ENCODE results near the gene PEX19.

The PEX19 gene

GRCh38 chr1:160282807-160283206 is 2.1 kb downstream of the PEX19 start:
- in situ Hi-C loops (cut with MboI; ENCODE audit: low sequenced_read_pairs): no loop called here

DNA sequence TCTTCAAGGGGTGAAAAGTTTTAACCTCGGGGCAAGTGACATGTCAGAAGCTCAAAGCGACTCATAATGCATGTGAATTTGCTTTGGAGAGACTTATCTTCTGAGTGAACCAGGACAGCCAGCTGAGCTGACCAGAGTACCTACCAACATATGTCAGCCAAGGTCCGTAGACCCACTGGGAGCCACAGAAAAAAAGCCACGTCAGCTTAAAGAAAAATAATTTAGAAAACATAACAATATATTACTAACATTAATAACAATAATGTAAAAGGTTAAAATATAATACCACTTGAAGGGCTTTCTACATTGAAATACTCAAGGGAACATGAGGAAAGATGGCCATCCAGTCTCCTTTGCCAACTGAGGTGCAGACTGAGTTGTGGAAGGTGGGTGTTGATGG is 6.9 kb downstream of the PEX19 start:
- in situ Hi-C loops (cut with MboI; ENCODE audit: low sequenced_read_pairs): no loop called here

- in situ Hi-C loops (cut with MboI; ENCODE audit: low sequenced_read_pairs): no loop called here
Observed at GRCh38 chr1:160277330-160277729, 7.6 kb downstream of the PEX19 start.

GRCh38 chr1:160271025-160271424 is 13.9 kb downstream of the PEX19 start:
- in situ Hi-C loops (cut with MboI; ENCODE audit: low sequenced_read_pairs): no loop called here

DNA sequence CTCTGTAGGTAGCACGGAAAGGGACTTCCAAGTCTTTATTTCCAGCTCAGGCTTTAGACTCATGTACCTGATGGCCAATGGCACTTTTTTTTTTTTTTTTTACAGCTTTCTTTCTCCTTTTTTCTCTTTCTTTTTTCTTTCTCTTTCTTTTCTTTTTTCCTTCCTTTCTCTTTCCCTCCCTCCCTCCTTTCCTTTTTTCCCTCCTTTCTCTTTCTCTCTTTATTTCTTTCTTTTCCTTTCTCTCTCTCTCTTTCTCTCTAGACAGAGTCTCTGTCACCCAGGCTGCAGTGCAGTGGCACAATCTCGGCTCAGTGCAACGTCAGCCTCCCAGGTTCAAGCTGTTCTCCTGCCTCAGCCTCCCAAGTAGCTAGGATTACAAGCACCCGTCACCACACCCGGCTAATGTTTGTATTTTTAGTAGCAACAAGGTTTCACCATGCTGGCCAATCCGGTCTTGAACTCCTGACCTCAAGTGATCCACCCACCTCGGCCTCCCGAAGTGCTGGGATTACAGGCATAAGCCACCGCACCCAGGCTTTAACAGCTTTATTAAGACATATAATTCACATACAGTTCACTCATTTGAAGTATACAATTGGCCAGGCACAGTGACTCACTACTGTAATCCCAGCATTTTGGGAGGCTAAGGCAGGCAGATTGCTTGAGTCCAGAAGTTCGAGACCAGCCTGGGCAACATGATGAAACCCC is 17.5 kb downstream of the PEX19 start:
- in situ Hi-C loops (cut with MboI; ENCODE audit: low sequenced_read_pairs): no loop called here

DNA sequence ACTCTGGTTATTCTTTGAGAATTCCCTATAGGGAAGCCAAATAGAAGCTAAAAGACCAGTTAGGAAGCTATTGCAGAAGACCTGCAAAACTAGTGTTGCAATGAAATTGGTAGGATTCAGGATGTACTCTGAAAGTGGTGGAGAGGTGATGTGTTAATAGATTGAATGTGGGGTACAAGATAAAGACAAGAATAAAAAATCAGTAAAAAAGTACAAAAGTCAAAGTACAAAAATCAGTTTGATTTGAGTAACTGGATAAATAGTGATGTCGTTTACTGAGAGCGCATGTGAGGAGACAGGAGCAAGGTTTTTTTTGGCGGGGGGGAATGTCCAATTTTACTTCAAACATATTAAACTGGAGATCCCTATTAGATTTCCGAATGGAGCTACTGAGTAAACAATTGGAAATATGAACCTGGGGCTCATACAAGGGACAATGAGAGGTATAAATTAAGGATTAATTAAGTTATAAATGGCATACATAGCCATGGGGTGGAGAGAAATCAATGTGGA is 20.1 kb downstream of the PEX19 start:
- in situ Hi-C loops (cut with MboI; ENCODE audit: low sequenced_read_pairs): no loop called here

- in situ Hi-C loops (cut with MboI; ENCODE audit: low sequenced_read_pairs): no loop called here
Observed at GRCh38 chr1:160261893-160262794, 22.8 kb downstream of the PEX19 start, which contains the start of gene DCAF8. DCAF8 (minus strand) TSS chr1:160262549; CDS start chr1:160244008, 18,541 bp downstream.

GRCh38 chr1:160261556-160261892 is 23.4 kb downstream of the PEX19 start:
- in situ Hi-C loops (cut with MboI; ENCODE audit: low sequenced_read_pairs): no loop called here

GRCh38 chr1:160260406-160261382 is 24.2 kb downstream of the PEX19 start:
- in situ Hi-C loops (cut with MboI; ENCODE audit: low sequenced_read_pairs): no loop called here

DNA sequence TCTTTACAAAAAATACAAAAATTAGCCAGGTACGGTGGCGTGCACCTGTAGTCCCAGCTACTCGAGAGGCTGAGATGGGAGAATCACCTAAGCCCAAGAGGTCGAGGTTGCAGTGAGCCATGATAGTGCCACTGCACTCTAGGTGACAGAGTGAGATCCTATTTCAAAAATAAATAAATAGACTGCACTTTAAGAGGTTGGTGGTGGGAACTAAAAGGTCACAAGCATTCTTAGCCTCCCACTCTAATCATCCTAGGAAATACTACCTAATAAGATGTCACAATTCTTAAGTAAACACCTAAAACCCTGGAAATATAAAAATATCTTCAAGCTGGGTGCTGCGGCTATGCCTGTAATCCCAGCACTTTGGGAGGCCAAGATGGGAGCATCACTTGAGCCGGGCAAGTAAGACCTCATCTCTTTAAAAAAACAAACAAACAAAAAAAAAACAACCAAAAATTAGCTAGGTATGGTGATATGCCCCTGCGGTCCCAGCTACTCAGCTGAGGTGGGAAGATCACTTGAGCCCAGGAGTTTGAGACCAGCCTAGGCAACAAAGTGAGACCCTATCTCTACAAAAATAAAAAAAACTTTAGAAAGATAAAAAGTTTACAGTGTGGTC is 26.6 kb downstream of the PEX19 start:
- in situ Hi-C loops (cut with MboI; ENCODE audit: low sequenced_read_pairs): loop anchor here (10.0 kb wide), 1 partner anchor 163 kb away; the partner anchor contains the start of gene IGSF8

GRCh38 chr1:160257411-160258015 is 27.4 kb downstream of the PEX19 start:
- in situ Hi-C loops (cut with MboI; ENCODE audit: low sequenced_read_pairs): loop anchor here (10.0 kb wide), 1 partner anchor 163 kb away; the partner anchor contains the start of gene IGSF8

DNA sequence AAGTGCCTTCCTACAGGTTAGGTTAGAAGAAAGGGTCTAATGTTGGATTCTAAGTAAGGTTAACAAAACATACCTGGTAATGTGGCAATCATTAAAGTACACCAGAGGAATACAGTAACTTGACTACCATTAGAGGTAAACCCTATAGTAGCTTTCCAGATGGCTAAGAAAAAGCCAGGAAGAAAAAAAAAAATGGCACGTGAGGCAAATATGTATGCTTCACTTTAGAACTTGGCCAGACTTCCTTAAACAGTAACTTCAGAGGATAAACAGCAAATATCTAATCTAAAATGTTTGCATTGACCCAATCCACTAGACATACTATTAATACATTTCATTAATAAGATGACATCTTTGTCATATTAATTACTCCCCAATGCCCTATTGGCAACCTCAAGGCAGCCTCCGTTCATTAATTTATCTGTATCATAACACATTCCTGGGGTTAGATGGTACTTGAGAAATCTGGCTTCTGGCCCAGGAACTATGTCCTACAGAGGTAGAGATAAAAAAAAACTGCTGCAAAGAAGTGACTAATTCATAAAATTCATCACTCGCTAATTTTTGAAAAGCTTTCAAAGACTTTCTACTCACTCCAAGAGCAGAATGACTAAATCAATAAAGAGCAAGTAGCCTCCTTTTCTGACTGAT is 28.4 kb downstream of the PEX19 start:
- in situ Hi-C loops (cut with MboI; ENCODE audit: low sequenced_read_pairs): loop anchor here (10.0 kb wide), 1 partner anchor 162 kb away; the partner anchor contains the start of gene IGSF8

GRCh38 chr1:160255781-160256300 is 29.1 kb downstream of the PEX19 start:
- in situ Hi-C loops (cut with MboI; ENCODE audit: low sequenced_read_pairs): loop anchor here (10.0 kb wide), 1 partner anchor 161 kb away; the partner anchor contains the start of gene IGSF8

- in situ Hi-C loops (cut with MboI; ENCODE audit: low sequenced_read_pairs): loop anchor here (10.0 kb wide), 1 partner anchor 157 kb away; the partner anchor contains the start of gene IGSF8
Observed at GRCh38 chr1:160251687-160252526, 33.0 kb downstream of the PEX19 start.

- in situ Hi-C loops (cut with MboI; ENCODE audit: low sequenced_read_pairs): loop anchor here (10.0 kb wide), 1 partner anchor 156 kb away; the partner anchor contains the start of gene IGSF8
Observed at GRCh38 chr1:160251011-160251410, 33.9 kb downstream of the PEX19 start.

- in situ Hi-C loops (cut with MboI; ENCODE audit: low sequenced_read_pairs): no loop called here
Observed at GRCh38 chr1:160247053-160247452, 37.9 kb downstream of the PEX19 start.

- in situ Hi-C loops (cut with MboI; ENCODE audit: low sequenced_read_pairs): no loop called here
Observed at GRCh38 chr1:160245434-160245833, 39.5 kb downstream of the PEX19 start.

DNA sequence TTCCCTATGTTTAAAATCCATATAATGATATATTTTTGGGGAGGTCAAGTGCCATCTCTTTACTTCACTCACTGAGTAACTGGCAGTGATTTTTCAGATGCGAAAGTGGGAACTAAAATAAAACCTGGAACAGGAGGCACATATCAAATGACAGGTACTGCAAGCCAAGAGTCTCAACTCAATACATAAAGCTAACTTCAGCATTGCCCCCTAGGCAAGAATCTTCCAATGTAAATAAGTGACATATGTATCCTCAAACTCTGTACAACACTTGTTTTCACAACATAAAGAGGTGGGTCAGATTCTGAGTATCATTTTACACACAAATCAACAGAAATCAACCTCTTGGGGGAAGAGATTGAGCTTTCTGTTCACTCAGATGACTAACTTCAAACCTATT is 40.7 kb downstream of the PEX19 start:
- in situ Hi-C loops (cut with MboI; ENCODE audit: low sequenced_read_pairs): no loop called here

Data from HL-60/S4 (cell line).